HG03342 (cell line): ENCODE measurements around the gene TSPAN5.
"Not testable (repeated sequence)": the region's sequence is repeated elsewhere in the genome, so short reads cannot be mapped to it uniquely, and the experiment has no call there.

ENCODE experiments used
- ATAC-seq: cut with Tn5 transposase; IDR thresholded peaks from one replicate; pipeline ENCODE4 v1.9.1; 2021; ENCODE audit warnings: mild to moderate bottlenecking, moderate library complexity; ENCODE audit not compliant: unreplicated experiment

The TSPAN5 gene

DNA sequence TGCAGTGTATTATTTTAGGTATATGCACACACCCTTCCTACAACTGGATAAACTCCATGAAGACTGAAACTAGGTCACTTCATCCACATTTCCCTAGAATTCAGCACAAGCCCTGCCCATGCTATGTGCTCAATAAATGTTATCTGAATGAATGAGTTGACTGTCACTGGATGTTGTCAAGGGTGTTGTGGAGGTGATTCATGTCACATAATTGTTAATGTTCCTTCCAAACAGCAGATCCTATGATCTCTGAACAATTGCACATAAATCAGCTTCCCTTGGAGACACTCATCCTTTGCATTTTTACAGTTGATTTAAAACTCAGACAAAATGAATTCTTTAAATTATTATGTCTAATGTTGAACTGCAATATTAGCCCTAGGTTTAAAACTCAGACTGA, 154.7 kb downstream of the TSPAN5 start:
- ATAC-seq = no peak

DNA sequence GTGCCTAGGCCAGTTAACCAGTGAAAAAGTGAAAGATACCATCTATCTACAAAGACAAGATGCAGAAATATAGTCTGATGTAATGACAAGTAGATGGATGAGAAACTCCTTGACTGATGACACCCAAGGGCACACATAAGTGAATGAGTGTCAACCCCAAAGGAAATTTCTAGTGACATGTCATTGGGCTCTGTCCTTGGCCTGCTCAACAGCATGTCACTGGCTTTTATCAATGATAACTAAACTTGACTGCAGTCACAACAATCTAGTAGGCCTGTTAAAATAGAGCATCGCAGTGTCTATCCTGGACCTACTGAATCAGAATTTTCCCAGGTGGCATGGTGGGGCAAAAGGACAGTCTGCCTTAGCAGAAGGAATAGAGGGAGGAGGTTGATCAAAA, 155.8 kb downstream of the TSPAN5 start:
- ATAC-seq = no peak

DNA sequence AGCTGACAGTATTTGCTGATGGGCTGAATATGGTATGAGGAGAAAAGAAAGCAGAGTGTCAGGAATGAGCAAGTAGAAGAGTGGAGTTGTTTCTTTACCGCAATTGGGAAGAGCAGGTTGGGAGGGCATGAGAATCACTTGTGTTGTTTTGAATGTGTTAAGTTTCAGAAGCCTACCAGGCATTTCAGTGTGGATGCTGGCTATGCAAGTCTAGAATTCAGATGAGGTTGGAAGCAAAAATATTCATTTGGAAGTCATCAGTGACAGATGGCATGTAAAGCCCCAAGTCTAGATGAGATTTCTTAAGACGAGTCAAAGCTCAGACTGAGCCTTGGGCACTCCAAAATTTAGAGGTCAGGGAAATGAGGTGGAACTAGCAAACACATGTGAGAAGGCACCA, 156.4 kb downstream of the TSPAN5 start:
- ATAC-seq = no peak

DNA sequence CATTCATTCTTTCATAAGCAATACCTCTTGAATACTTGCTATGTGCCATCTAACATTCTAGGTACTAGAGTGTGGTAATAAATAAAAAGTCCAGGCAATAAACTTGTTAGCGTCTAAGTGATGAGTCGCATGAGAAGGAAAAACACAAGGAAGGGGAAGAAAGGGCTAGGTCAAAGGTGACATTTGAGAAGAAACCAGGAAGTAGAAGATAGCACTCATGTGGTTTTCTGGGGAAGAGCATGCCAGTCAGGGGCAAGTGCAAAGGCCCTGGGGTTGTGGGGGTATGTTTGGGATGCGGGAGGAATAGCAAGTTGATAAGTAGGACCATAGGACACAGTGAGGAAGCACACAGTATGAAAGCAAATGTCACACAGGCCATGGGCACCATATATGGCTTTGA, 157.0 kb downstream of the TSPAN5 start:
- no peak for ATAC-seq

DNA sequence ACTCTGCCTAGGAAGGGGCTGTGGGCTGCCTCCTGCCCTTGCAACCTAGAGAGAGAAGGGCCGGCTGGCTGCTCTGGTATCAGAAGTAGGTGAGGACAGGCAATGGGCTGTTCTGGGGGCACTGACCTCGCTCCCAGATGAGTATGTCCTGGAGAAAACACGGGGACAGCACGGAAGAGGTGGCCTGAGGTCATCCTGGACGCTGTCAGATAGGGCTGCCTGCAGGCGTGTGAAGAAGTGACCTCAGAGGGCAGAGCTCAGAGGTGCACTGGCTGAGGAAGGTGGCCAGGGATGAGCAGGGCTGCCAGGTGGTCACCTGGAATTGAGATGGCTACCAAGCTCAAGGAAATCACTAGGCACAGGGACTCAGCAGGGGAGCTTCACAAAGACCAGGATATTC, 159.6 kb downstream of the TSPAN5 start:
- ATAC-seq = no peak

GRCh38 chr4:98496152-98496845, 162.1 kb downstream of the TSPAN5 start:
- no peak for ATAC-seq

DNA sequence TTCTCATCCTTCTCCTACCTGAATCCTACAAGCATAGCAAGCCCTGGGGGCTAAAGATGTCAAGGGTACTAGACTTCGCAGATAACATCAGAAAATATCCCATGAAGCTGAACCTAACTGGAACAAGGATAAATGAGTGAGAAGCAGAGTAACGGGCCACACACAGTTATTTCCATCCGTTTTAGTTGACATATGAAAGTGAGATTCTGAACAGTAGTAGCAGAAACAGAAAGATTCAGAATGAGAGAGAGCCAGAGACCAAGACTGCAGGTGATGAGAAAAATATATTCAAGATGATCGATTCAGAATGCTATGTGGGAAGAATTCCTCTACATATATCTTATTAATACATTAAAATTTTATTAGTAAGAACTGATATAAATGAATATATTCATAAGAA, 165.1 kb downstream of the TSPAN5 start:
- ATAC-seq = no peak

- ATAC-seq = no peak
Measured at GRCh38 chr4:98491899-98492559, 166.4 kb downstream of the TSPAN5 start.

DNA sequence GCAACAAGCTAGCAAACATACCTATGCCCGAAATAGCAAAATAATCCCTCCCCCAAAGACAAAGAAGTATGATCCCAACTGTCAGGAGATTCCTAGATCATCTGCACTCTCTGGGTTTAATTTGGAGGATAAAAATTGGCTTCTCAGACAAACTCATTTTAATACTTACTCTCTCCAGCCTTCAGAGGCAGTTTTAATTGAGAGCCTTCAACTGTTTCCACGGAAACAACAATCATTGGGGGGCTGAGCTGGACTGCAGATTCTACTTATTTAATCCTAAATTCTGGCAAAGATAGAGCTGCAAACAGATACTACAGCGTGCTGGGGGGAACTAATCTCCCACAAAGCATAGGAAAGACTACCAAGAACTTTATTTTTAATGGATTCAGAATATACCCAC, 168.2 kb downstream of the TSPAN5 start:
- ATAC-seq = no peak

DNA sequence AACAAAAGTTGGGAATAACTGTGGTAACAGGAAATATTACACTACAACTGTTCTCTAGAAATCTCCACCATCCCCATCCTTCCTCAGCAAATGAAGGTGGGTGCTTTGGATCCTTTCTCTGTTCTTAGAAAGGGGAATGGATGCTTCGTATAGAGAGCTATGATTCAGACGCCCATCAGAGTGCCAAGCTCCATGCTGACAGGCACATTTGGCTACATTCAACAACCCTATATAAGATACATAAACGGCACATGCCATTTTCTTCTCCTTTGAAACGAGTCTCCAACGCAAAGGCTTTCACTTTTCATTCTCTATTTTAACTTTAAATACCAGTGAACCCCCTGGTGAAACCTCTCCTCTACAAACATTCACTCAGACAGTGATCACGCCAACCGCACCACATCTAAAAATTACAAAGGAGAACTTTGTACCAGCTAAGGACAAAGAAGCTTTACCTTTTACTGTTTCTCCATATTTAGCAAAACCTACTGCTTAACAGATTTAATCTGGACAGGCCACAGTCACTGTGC, 172.5 kb downstream of the TSPAN5 start:
- no peak for ATAC-seq

- no peak for ATAC-seq
Measured at GRCh38 chr4:98484031-98484430, 174.4 kb downstream of the TSPAN5 start.

DNA sequence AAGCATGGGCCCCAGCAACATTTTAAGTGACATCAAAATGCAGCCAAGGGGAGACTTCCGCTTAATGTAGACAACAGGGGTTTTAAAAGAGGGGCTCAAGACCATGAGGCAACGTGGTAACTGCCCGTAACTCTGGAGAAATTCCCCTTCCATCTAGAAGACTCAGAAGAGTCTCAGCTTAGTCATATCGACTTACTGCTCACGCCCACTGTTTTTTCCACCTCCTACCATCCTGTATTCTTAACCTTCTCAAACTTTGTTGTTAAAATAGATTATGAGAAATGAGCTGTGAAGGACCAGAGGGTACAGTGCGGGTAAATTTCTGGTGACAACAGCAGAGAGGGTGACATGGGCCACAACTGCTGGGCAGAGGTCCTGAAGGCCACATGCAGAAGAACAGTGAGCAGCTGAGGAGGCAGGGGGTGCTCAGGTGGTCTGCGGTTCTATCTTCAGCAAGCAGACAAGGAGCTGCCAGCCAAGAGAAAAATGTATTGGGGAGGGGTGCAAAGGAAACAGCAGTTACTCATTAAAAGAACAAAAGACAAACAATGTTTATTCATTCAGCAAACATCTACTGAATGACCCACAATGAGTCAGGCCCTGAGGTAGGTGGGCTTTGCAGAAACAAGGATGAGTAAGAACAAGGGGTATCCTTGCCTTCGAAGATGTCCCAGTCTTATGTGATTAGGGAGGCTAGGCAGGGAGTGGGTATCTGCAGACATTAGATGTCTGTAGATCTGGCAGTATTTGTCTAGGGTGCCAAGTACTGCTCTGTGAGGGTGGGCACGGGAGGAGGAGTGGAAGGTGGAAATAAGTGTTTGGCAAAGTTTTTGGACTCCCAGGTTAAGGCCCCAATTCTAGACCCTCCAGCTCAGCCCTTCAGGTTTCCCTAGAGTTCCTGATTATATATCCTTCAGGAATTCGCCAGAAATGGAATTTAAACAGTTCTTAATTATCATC, 175.3 kb downstream of the TSPAN5 start:
- ATAC-seq = peak; percentile 87

- ATAC-seq = peak; percentile 4
Measured at GRCh38 chr4:98482503-98482846, 175.9 kb downstream of the TSPAN5 start.

- no peak for ATAC-seq
Measured at GRCh38 chr4:98481167-98481566, 177.2 kb downstream of the TSPAN5 start.

- ATAC-seq = no peak
Measured at GRCh38 chr4:98480535-98480934, 177.9 kb downstream of the TSPAN5 start.

GRCh38 chr4:98479590-98479989, 178.8 kb downstream of the TSPAN5 start:
- not testable (repeated sequence) for ATAC-seq

- no peak for ATAC-seq
Measured at GRCh38 chr4:98476891-98477290, 181.5 kb downstream of the TSPAN5 start.

DNA sequence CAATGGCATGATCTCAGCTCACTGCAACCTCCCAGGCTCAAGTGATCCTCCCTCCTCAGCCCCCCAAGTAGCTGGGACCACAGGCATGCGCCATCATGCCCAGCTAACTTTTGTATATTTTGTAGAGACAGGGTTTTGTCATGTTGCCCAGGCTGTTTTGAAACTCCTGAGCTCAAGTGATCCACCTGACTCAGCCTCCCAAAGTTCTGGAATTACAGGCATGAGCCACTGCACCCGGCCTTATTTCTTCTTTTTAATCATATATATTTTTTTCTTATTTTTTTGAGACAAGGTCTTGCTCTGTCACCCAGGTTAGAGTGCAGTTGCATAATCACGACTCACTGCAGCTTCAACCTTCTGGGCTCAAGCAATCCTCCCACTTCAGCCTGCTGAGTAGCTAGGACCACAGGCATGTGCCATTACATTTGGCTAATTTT, 184.0 kb downstream of the TSPAN5 start:
- no peak for ATAC-seq

DNA sequence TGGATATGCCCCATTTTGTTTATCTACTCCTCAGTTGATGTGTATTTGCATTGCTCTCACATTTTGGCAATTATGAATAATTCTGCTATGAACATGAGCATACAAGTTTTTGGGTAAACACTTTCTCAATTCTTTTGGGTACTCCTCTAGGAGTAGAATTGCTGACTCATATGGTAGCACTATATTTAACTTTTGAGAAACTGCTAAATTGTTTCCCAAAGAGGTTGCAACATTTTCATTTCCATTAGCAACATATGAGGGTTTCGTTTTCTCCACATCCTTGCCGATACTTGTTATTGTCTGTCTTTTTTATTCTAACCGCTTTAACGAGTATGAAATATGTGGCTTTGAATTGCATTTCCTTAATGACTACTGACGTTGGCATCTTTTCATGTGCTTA, 185.4 kb downstream of the TSPAN5 start:
- ATAC-seq = no peak

DNA sequence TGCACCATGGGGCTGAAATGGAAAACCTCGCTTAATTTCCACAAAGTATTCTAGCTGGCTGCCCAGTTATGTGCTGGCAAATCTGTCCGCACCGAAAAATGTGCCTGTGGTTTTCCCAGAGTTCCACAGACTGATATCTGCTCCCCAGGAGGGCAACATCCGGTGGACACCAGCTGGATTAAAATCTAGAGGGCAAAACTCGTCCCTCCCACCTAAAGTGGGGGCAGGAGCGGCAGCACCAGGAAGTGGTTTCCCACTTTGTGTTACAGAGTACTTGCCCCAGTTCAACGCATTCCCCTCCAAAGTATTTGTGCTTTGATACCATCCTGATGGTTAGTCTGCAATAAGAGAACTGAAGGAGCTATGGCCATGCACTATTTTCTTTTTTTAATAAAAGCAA, 187.6 kb downstream of the TSPAN5 start:
- no peak for ATAC-seq

GRCh38 chr4:98470366-98470765, 188.0 kb downstream of the TSPAN5 start:
- no peak for ATAC-seq
